Neural progenitor cell (in vitro differentiated cells): ENCODE data around the gene MCRIP2.

ENCODE experiments used
- CTCF ChIP-seq: fragments of 200-600 bp; sonication (generic); IDR thresholded peaks from 2 replicates; pipeline ENCODE4 v1.5.1; 2017; ENCODE audit warnings: antibody characterized with exemption, mild to moderate bottlenecking
- EZH2 ChIP-seq: fragments of 200-600 bp; sonication (generic); IDR thresholded peaks from 2 replicates; pipeline ENCODE4 v1.6.1; 2017; ENCODE audit warnings: antibody characterized with exemption, mild to moderate bottlenecking, moderate library complexity
- EZH2phosphoT487 ChIP-seq: fragments of 200-600 bp; sonication (generic); IDR thresholded peaks from 2 replicates; pipeline ENCODE4 v1.6.1; 2017; ENCODE audit warnings: antibody characterized with exemption

GRCh38 chr16:654034-654433 lies 12.4 kb downstream of the MCRIP2 start:
- TF ChIP-seq CTCF (no peak), EZH2 (no peak), EZH2phosphoT487 (no peak)
